UCSD-AML1 (cell line): Measurements from ENCODE around the gene KARS1.

Experiments
- DNase-seq: peaks from one replicate; lab custom pipeline; 2025; ENCODE audit not compliant: unreplicated experiment; lab: John Stamatoyannopoulos, UW

Gene KARS1

GRCh38 chr16:75647492-75648264 lies at the start of gene KARS1, which contains the start of gene TERF2IP:
TSS of gene KARS1 (minus strand) at chr16:75647665. CDS start at chr16:75647639, 26 bp downstream.
TSS of gene TERF2IP (plus strand) at chr16:75647773. CDS start at chr16:75647883, 110 bp downstream.
- DNase-seq: peak; percentile 96

GRCh38 chr16:75695708-75696107 lies 48.2 kb upstream of the KARS1 start:
- no peak for DNase-seq

- DNase-seq: no peak
Measured at GRCh38 chr16:75687361-75687760, 39.9 kb upstream of the KARS1 start.

GRCh38 chr16:75682308-75682707 lies 34.8 kb upstream of the KARS1 start:
- DNase-seq: no peak

- no peak for DNase-seq
Measured at GRCh38 chr16:75679366-75679765, 31.9 kb upstream of the KARS1 start.

- no peak for DNase-seq
Measured at GRCh38 chr16:75676909-75677308, 29.4 kb upstream of the KARS1 start, which contains the start of gene CPHXL2. TSS of gene CPHXL2 (minus strand) at chr16:75677009. CDS start at chr16:75676999, 10 bp downstream.

GRCh38 chr16:75667503-75667902 lies 20.0 kb upstream of the KARS1 start:
- DNase-seq: no peak

- DNase-seq: no peak
Measured at GRCh38 chr16:75660726-75661302, 13.3 kb upstream of the KARS1 start.

GRCh38 chr16:75660321-75660720 lies 12.9 kb upstream of the KARS1 start:
- no peak for DNase-seq

- no peak for DNase-seq
Measured at GRCh38 chr16:75658175-75658574, 10.7 kb upstream of the KARS1 start.

- DNase-seq: no peak
Measured at GRCh38 chr16:75653922-75654321, 6.5 kb upstream of the KARS1 start.

- DNase-seq: peak; percentile 78
Measured at GRCh38 chr16:75648265-75649076, 1.0 kb upstream of the KARS1 start.

- no peak for DNase-seq
Measured at GRCh38 chr16:75647112-75647491, 363 bp downstream of the KARS1 start.

GRCh38 chr16:75644240-75645012 lies 3.0 kb downstream of the KARS1 start:
- DNase-seq: no peak

- no peak for DNase-seq
Measured at GRCh38 chr16:75640598-75640997, 6.9 kb downstream of the KARS1 start.

- DNase-seq: no peak
Measured at GRCh38 chr16:75635036-75635435, 12.4 kb downstream of the KARS1 start.

GRCh38 chr16:75632857-75633256 lies 14.6 kb downstream of the KARS1 start:
- no peak for DNase-seq

- DNase-seq: no peak
Measured at GRCh38 chr16:75630052-75630451, 17.4 kb downstream of the KARS1 start.

- DNase-seq: no peak
Measured at GRCh38 chr16:75629132-75629531, 18.3 kb downstream of the KARS1 start.

GRCh38 chr16:75628351-75628750 lies 19.1 kb downstream of the KARS1 start:
- DNase-seq: no peak

- DNase-seq: no peak
Measured at GRCh38 chr16:75627851-75628250, 19.6 kb downstream of the KARS1 start.
